IPS-15b (cell line): ENCODE measurements around the gene FAM3C.

ENCODE experiments used
- H3K27me3 ChIP-seq: one replicate; pipeline ENCODE4 v1.6.1; 2013; ENCODE audit warnings: low read length; ENCODE audit not compliant: control insufficient read depth, insufficient read depth
- H3K36me3 ChIP-seq: one replicate; pipeline ENCODE4 v1.6.1; 2013; ENCODE audit warnings: low read length; ENCODE audit not compliant: control insufficient read depth, insufficient read depth
- H3K4me1 ChIP-seq: one replicate; pipeline ENCODE4 v1.6.1; 2013; ENCODE audit warnings: mild to moderate bottlenecking, low read length; ENCODE audit not compliant: control insufficient read depth, insufficient read depth
- H3K4me3 ChIP-seq: one replicate; pipeline ENCODE4 v1.5.1; 2013; ENCODE audit warnings: low read depth, low read length
- H3K9ac ChIP-seq: one replicate; pipeline ENCODE4 v1.6.1; 2013; ENCODE audit warnings: low read depth, mild to moderate bottlenecking, low read length
- H3K9me3 ChIP-seq: one replicate; pipeline ENCODE4 v1.6.1; 2013; ENCODE audit warnings: mild to moderate bottlenecking, low read length; ENCODE audit not compliant: control insufficient read depth, insufficient read depth

FAM3C gene

GRCh38 chr7:121406461-121406860 is 10.4 kb upstream of the FAM3C start:
- H3K36me3 ChIP-seq, result no peaks in the 10 kb centered on the region
- H3K27me3 ChIP-seq, result no peaks in the 10 kb centered on the region
- no peak overlapping the region for H3K4me3 ChIP-seq
- no peak overlapping the region for H3K9ac ChIP-seq
- no peaks in the 10 kb centered on the region for H3K4me1 ChIP-seq
- H3K9me3 ChIP-seq, result no peaks in the 10 kb centered on the region

- H3K36me3 ChIP-seq, result no peaks in the 10 kb centered on the region
- no peaks in the 10 kb centered on the region for H3K9me3 ChIP-seq
- no peak overlapping the region for H3K4me3 ChIP-seq
- H3K4me1 ChIP-seq, result no peaks in the 10 kb centered on the region
- no peak overlapping the region for H3K9ac ChIP-seq
- no peaks in the 10 kb centered on the region for H3K27me3 ChIP-seq
Observed at GRCh38 chr7:121404348-121404747, 8.2 kb upstream of the FAM3C start.

GRCh38 chr7:121402701-121403100 is 6.6 kb upstream of the FAM3C start:
- H3K4me3 ChIP-seq, result no peak overlapping the region
- no peaks in the 10 kb centered on the region for H3K9me3 ChIP-seq
- H3K4me1 ChIP-seq, result no peaks in the 10 kb centered on the region
- no peaks in the 10 kb centered on the region for H3K36me3 ChIP-seq
- H3K9ac ChIP-seq, result no peak overlapping the region
- H3K27me3 ChIP-seq, result no peaks in the 10 kb centered on the region

GRCh38 chr7:121401896-121402295 is 5.8 kb upstream of the FAM3C start:
- Histone ChIP-seq H3K4me1 (no peaks in the 10 kb centered on the region), H3K9me3 (no peaks in the 10 kb centered on the region), H3K9ac (no peak overlapping the region), H3K36me3 (no peaks in the 10 kb centered on the region), H3K27me3 (no peaks in the 10 kb centered on the region), H3K4me3 (no peak overlapping the region)

GRCh38 chr7:121398246-121398645 is 2.1 kb upstream of the FAM3C start:
- Histone ChIP-seq H3K4me1 (no peaks in the 10 kb centered on the region), H3K4me3 (no peak overlapping the region), H3K9ac (no peak overlapping the region), H3K9me3 (no peaks in the 10 kb centered on the region), H3K36me3 (no peaks in the 10 kb centered on the region), H3K27me3 (no peaks in the 10 kb centered on the region)

- no peaks in the 10 kb centered on the region for H3K9me3 ChIP-seq
- H3K27me3 ChIP-seq, result no peaks in the 10 kb centered on the region
- no peak overlapping the region for H3K9ac ChIP-seq
- H3K36me3 ChIP-seq, result no peaks in the 10 kb centered on the region
- H3K4me1 ChIP-seq, result no peaks in the 10 kb centered on the region
- H3K4me3 ChIP-seq, result no peak overlapping the region
Observed at GRCh38 chr7:121397822-121398221, 1.7 kb upstream of the FAM3C start.

- Histone ChIP-seq H3K4me1 (no peaks in the 10 kb centered on the region), H3K4me3 (no peak overlapping the region), H3K27me3 (no peaks in the 10 kb centered on the region), H3K9ac (no peak overlapping the region), H3K36me3 (no peaks in the 10 kb centered on the region), H3K9me3 (no peaks in the 10 kb centered on the region)
Observed at GRCh38 chr7:121397361-121397760, 1.3 kb upstream of the FAM3C start.

- H3K9ac ChIP-seq, result peak overlapping the region; percentile 67
- H3K36me3 ChIP-seq, result no peaks in the 10 kb centered on the region
- H3K4me3 ChIP-seq, result peak overlapping the region; percentile 87
- no peaks in the 10 kb centered on the region for H3K9me3 ChIP-seq
- no peaks in the 10 kb centered on the region for H3K27me3 ChIP-seq
- no peaks in the 10 kb centered on the region for H3K4me1 ChIP-seq
Observed at GRCh38 chr7:121395494-121395960, 581 bp downstream of the FAM3C start.

GRCh38 chr7:121394709-121395140 is 1.4 kb downstream of the FAM3C start:
- H3K36me3 ChIP-seq, result no peaks in the 10 kb centered on the region
- H3K9ac ChIP-seq, result no peak overlapping the region
- H3K27me3 ChIP-seq, result no peaks in the 10 kb centered on the region
- peak overlapping the region; percentile 87 for H3K4me3 ChIP-seq
- H3K4me1 ChIP-seq, result no peaks in the 10 kb centered on the region
- no peaks in the 10 kb centered on the region for H3K9me3 ChIP-seq

GRCh38 chr7:121393005-121393366 is 3.1 kb downstream of the FAM3C start:
- Histone ChIP-seq H3K4me3 (no peak overlapping the region), H3K27me3 (no peaks in the 10 kb centered on the region), H3K9me3 (no peaks in the 10 kb centered on the region), H3K9ac (no peak overlapping the region), H3K36me3 (no peaks in the 10 kb centered on the region), H3K4me1 (no peaks in the 10 kb centered on the region)

- Histone ChIP-seq H3K4me1 (no peaks in the 10 kb centered on the region), H3K9ac (no peak overlapping the region)
Observed at GRCh38 chr7:121392277-121393004, 3.7 kb downstream of the FAM3C start.

GRCh38 chr7:121391686-121392085 is 4.4 kb downstream of the FAM3C start:
- Histone ChIP-seq H3K27me3 (no peaks in the 10 kb centered on the region), H3K4me3 (no peak overlapping the region), H3K36me3 (no peaks in the 10 kb centered on the region), H3K4me1 (no peaks in the 10 kb centered on the region), H3K9me3 (no peaks in the 10 kb centered on the region), H3K9ac (no peak overlapping the region)

More at GRCh38 chr7:121392277-121393004, 3.7 kb downstream of the FAM3C start:
- Histone ChIP-seq H3K9me3 (no peaks in the 10 kb centered on the region), H3K36me3 (no peaks in the 10 kb centered on the region), H3K27me3 (no peaks in the 10 kb centered on the region), H3K4me3 (no peak overlapping the region)
